ENCODE results near the gene WRAP73. TPM values are rescaled to one million over a fixed set of nuclear protein-coding genes. Genes with fewer than 3 reads are reported as not detected.

Gene WRAP73
- total and polyA plus RNA-seq, 9 of the 15 experiments (the other 6 are each of a cell fraction or from before 2014, with no cell fraction given), result 4.3 to 51.8 (median 30.1) TPM

DNA sequence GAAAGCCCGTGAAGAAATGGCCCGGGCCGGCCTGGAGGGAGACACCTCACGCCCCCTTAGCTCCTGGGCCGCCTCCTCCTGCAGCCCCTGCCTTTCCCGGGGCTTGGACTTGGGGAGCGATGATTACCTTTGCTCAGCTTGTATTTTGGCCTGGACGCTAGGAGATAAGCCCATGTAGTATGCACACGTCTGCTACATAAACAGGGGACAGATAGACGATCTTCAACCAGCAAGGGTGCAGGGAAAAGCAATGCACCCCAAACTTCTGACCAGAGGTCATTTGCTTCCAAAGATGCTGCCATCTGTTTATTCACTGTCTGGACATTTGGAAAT, 3.3 kb upstream of the WRAP73 start (continued):
- TF ChIP-seq WHSC1 (IDR thresholded peaks at IDR 0.05; ENCODE audit: low read length) (no peak), CHCHD3 (CRISPR knock-in tag; IDR thresholded peaks at IDR 0.05) (no peak), FOXK2 (conservative IDR thresholded peaks at IDR 0.05 in 1 of 2, IDR thresholded peaks at IDR 0.05 in 1 of 2; ENCODE audit: low read depth in 2 of 2) (0 out of 4 replicates have a peak, but pooled peaks of 1 of the 2 experiments have one; percentile 42), NCOR1 (IDR thresholded peaks at IDR 0.05) (peak; percentile 10; the same call in 1 of the 2 replicates), PHB2 (IDR thresholded peaks at IDR 0.05; ENCODE audit: low read depth) (no peak), HSF4 (CRISPR knock-in tag; IDR thresholded peaks at IDR 0.05; ENCODE audit: borderline replicate concordance) (no peak), TEAD4 (IDR thresholded peaks at IDR 0.05; ENCODE audit: low read length) (peak; percentile 17; the same call in 1 of the 2 replicates), TEAD4 (CRISPR knock-in tag; IDR thresholded peaks at IDR 0.05; ENCODE audit: borderline replicate concordance) (no peak), ZFX (CRISPR knock-in tag; IDR thresholded peaks at IDR 0.05) (peak; percentile 3; the same call in 1 of the 2 replicates), HIVEP1 (CRISPR knock-in tag; IDR thresholded peaks at IDR 0.05) (no peak), PHF20 (IDR thresholded peaks at IDR 0.05; ENCODE audit: partially characterized antibody) (no peak), POLR2AphosphoS5 (IDR thresholded peaks at IDR 0.05; ENCODE audit: control insufficient read depth, insufficient read depth, low read depth, low read length) (peak; percentile 23; the same call in 1 of the 2 replicates), NFIC (IDR thresholded peaks at IDR 0.05) (no peak), SIN3B (IDR thresholded peaks at IDR 0.05; ENCODE audit: low read depth) (no peak), TAL1 (IDR thresholded peaks at IDR 0.05) (no peak), ZNF551 (CRISPR knock-in tag; IDR thresholded peaks at IDR 0.05) (no peak), TCF3 (CRISPR knock-in tag; IDR thresholded peaks at IDR 0.05) (peak; percentile 50), NFXL1 (CRISPR knock-in tag; IDR thresholded peaks at IDR 0.05) (no peak)
- TF ChIP-seq, protein P1, sequence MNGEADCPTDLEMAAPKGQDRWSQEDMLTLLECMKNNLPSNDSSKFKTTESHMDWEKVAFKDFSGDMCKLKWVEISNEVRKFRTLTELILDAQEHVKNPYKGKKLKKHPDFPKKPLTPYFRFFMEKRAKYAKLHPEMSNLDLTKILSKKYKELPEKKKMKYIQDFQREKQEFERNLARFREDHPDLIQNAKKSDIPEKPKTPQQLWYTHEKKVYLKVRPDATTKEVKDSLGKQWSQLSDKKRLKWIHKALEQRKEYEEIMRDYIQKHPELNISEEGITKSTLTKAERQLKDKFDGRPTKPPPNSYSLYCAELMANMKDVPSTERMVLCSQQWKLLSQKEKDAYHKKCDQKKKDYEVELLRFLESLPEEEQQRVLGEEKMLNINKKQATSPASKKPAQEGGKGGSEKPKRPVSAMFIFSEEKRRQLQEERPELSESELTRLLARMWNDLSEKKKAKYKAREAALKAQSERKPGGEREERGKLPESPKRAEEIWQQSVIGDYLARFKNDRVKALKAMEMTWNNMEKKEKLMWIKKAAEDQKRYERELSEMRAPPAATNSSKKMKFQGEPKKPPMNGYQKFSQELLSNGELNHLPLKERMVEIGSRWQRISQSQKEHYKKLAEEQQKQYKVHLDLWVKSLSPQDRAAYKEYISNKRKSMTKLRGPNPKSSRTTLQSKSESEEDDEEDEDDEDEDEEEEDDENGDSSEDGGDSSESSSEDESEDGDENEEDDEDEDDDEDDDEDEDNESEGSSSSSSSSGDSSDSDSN (IDR thresholded peaks at IDR 0.05; ENCODE audit: borderline replicate concordance in 1 of 2, low read depth in 2 of 2, low read length in 2 of 2), result 0 out of 4 replicates have a peak, but pooled peaks of 1 of the 2 experiments have one; percentile 28
- TF ChIP-seq, protein P2, sequence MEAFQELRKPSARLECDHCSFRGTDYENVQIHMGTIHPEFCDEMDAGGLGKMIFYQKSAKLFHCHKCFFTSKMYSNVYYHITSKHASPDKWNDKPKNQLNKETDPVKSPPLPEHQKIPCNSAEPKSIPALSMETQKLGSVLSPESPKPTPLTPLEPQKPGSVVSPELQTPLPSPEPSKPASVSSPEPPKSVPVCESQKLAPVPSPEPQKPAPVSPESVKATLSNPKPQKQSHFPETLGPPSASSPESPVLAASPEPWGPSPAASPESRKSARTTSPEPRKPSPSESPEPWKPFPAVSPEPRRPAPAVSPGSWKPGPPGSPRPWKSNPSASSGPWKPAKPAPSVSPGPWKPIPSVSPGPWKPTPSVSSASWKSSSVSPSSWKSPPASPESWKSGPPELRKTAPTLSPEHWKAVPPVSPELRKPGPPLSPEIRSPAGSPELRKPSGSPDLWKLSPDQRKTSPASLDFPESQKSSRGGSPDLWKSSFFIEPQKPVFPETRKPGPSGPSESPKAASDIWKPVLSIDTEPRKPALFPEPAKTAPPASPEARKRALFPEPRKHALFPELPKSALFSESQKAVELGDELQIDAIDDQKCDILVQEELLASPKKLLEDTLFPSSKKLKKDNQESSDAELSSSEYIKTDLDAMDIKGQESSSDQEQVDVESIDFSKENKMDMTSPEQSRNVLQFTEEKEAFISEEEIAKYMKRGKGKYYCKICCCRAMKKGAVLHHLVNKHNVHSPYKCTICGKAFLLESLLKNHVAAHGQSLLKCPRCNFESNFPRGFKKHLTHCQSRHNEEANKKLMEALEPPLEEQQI (IDR thresholded peaks at IDR 0.05), result no peak
